ENCODE data around the gene UBTF.

GRCh38 chr17:44212507-44213402, 6.7 kb downstream of the UBTF start:
- TF ChIP-seq SUZ12 (IDR thresholded peaks at IDR 0.05; ENCODE audit: extremely low read depth, insufficient read depth, insufficient read length) (no peak), YY1 (IDR thresholded peaks at IDR 0.05; ENCODE audit: insufficient read depth, insufficient read length) (no peak)
